Suppressor macrophage (primary cell): Measurements from ENCODE around the gene P3H4.
A peak's percentile ranks its signal among the peaks of the same experiment; 100 is the strongest.
"Not testable (repeated sequence)": the region's sequence is repeated elsewhere in the genome, so short reads cannot be mapped to it uniquely, and the experiment has no call there.

Experiments used
- DNase-seq, 4 experiments: peaks; one replicate each; pipeline ENCODE4 v3.0.0-alpha.2; 2020 to 2022

P3H4 gene

GRCh38 chr17:41792845-41793783 is 18.6 kb downstream of the P3H4 start:
- DNase-seq, result peak in 1 of 4 experiments; percentile 42

- no peak for DNase-seq
These were observed 24.7 kb downstream of the P3H4 start for GRCh38 chr17:41787021-41787418.

GRCh38 chr17:41786227-41787020 is 25.3 kb downstream of the P3H4 start, which contains the start of gene JUP:
TSS of gene JUP (minus strand) at chr17:41786711. CDS start at chr17:41771854, 14,857 bp downstream.
- DNase-seq, result peak; percentile 95 to 99 (median 98)

GRCh38 chr17:41785859-41786226 is 25.9 kb downstream of the P3H4 start:
- peak in 1 of 4 experiments; percentile 75 for DNase-seq

GRCh38 chr17:41785091-41785858 is 26.5 kb downstream of the P3H4 start:
- peak in 2 of 4 experiments; percentile 19 to 37 for DNase-seq

- DNase-seq, result peak; percentile 52 to 76 (median 74)
These were observed 27.5 kb downstream of the P3H4 start for GRCh38 chr17:41784207-41784744.

GRCh38 chr17:41782142-41782541 is 29.6 kb downstream of the P3H4 start:
- no peak for DNase-seq

GRCh38 chr17:41781404-41782110 is 30.2 kb downstream of the P3H4 start:
- no peak for DNase-seq

- no peak for DNase-seq
These were observed 31.8 kb downstream of the P3H4 start for GRCh38 chr17:41779954-41780353.

GRCh38 chr17:41777574-41778188 is 34.1 kb downstream of the P3H4 start:
- no peak for DNase-seq

GRCh38 chr17:41777157-41777573 is 34.6 kb downstream of the P3H4 start:
- DNase-seq, result no peak

GRCh38 chr17:41776262-41776900 is 35.4 kb downstream of the P3H4 start:
- not testable (repeated sequence) for DNase-seq

GRCh38 chr17:41775394-41776226 is 36.1 kb downstream of the P3H4 start:
- no peak for DNase-seq

GRCh38 chr17:41773731-41774193 is 38.0 kb downstream of the P3H4 start:
- DNase-seq, result no peak

- no peak for DNase-seq
These were observed 38.6 kb downstream of the P3H4 start for GRCh38 chr17:41773190-41773588.

GRCh38 chr17:41772586-41773189 is 39.1 kb downstream of the P3H4 start:
- DNase-seq, result no peak

- no peak for DNase-seq
These were observed 39.5 kb downstream of the P3H4 start for GRCh38 chr17:41772218-41772585.

GRCh38 chr17:41771389-41772206 is 40.2 kb downstream of the P3H4 start:
- DNase-seq, result no peak
